Subcutaneous abdominal adipose tissue (tissue), 5 donors: Measurements from ENCODE around the gene SPIRE1.
"Not testable (repeated sequence)": the region's sequence is repeated elsewhere in the genome, so short reads cannot be mapped to it uniquely, and the experiment has no call there.

ENCODE experiments used
- H3K27ac ChIP-seq: one replicate; pipeline ENCODE4 v1.7.0; 2013; ENCODE audit warnings: low read depth, mild to moderate bottlenecking, inconsistent platforms, low read length, moderate library complexity
- H3K27me3 ChIP-seq, 5 donors: one replicate each; pipeline ENCODE4 v1.7.0; 2013; ENCODE audit warnings: low read length in 5 of 5, inconsistent platforms in 1 of 5; ENCODE audit not compliant: control insufficient read depth in 5 of 5, insufficient read depth in 4 of 5
- H3K36me3 ChIP-seq, 5 donors: one replicate each; pipeline ENCODE4 v1.7.0; 2013; ENCODE audit warnings: low read length in 5 of 5; ENCODE audit not compliant: control insufficient read depth in 5 of 5, insufficient read depth in 5 of 5
- H3K4me1 ChIP-seq, 5 donors: one replicate each; pipeline ENCODE4 v1.7.0; 2013; ENCODE audit warnings: low read length in 5 of 5, mild to moderate bottlenecking in 3 of 5, moderate library complexity in 1 of 5; ENCODE audit not compliant: control insufficient read depth in 5 of 5, insufficient read depth in 5 of 5
- H3K4me3 ChIP-seq, 5 donors: one replicate each; pipeline ENCODE4 v1.7.0; 2013; ENCODE audit warnings: low read length in 5 of 5, low read depth in 1 of 5
- H3K9ac ChIP-seq, 5 donors: one replicate each; pipeline ENCODE4 v1.7.0; 2013; ENCODE audit warnings: low read length in 5 of 5, mild to moderate bottlenecking in 4 of 5, moderate library complexity in 3 of 5
- H3K9me3 ChIP-seq, 5 donors: one replicate each; pipeline ENCODE4 v1.7.0; 2013; ENCODE audit warnings: low read length in 5 of 5; ENCODE audit not compliant: control insufficient read depth in 5 of 5
- donor health status: healthy.
- donor health status: healthy.
- donor health status: healthy.
- donor health status: healthy.
- donor health status: healthy.

SPIRE1 gene

GRCh38 chr18:12631831-12632477, 26.0 kb downstream of the SPIRE1 start:
- no peaks in the 10 kb centered on the region for H3K4me1 ChIP-seq
- no peak overlapping the region for H3K4me3 ChIP-seq
- H3K27ac ChIP-seq: no peak overlapping the region
- peaks cover 0 to 3% (median 0%) of the 10 kb centered on the region in 5 donors for H3K36me3 ChIP-seq
- no peaks in the 10 kb centered on the region for H3K9me3 ChIP-seq
- H3K9ac ChIP-seq: no peak overlapping the region
- H3K27me3 ChIP-seq: no peaks in the 10 kb centered on the region

GRCh38 chr18:12630136-12630535, 27.8 kb downstream of the SPIRE1 start:
- H3K4me3 ChIP-seq: no peak overlapping the region

GRCh38 chr18:12628706-12629702, 28.9 kb downstream of the SPIRE1 start:
- no peaks in the 10 kb centered on the region for H3K9me3 ChIP-seq
- no peak overlapping the region for H3K27ac ChIP-seq
- peaks cover 0 to 3% (median 2%) of the 10 kb centered on the region in 5 donors for H3K4me1 ChIP-seq
- no peak overlapping the region for H3K4me3 ChIP-seq
- H3K36me3 ChIP-seq: peaks cover 0 to 3% (median 0%) of the 10 kb centered on the region in 5 donors
- H3K9ac ChIP-seq: no peak overlapping the region
- no peaks in the 10 kb centered on the region for H3K27me3 ChIP-seq

More at GRCh38 chr18:12630136-12630535, 27.8 kb downstream of the SPIRE1 start:
- no peak overlapping the region for H3K27ac ChIP-seq
- H3K4me1 ChIP-seq: peaks cover 0 to 1% (median under 1%) of the 10 kb centered on the region in 5 donors
- H3K27me3 ChIP-seq: no peaks in the 10 kb centered on the region
- H3K9me3 ChIP-seq: no peaks in the 10 kb centered on the region
- H3K36me3 ChIP-seq: peaks cover 0 to 3% (median 0%) of the 10 kb centered on the region in 5 donors
- H3K9ac ChIP-seq: no peak overlapping the region

- H3K9me3 ChIP-seq, H3K27ac ChIP-seq, H3K27me3 ChIP-seq, H3K4me3 ChIP-seq, H3K36me3 ChIP-seq, H3K4me1 ChIP-seq, H3K9ac ChIP-seq: not testable (repeated sequence)
These were observed 30.7 kb downstream of the SPIRE1 start for GRCh38 chr18:12627199-12627598.

- H3K9me3 ChIP-seq: no peaks in the 10 kb centered on the region
- no peak overlapping the region for H3K9ac ChIP-seq
- H3K36me3 ChIP-seq: no peaks in the 10 kb centered on the region
- H3K4me1 ChIP-seq: peaks cover 0 to 3% (median 2%) of the 10 kb centered on the region in 5 donors
- no peak overlapping the region for H3K4me3 ChIP-seq
- no peak overlapping the region for H3K27ac ChIP-seq
- no peaks in the 10 kb centered on the region for H3K27me3 ChIP-seq
These were observed 32.7 kb downstream of the SPIRE1 start for GRCh38 chr18:12625241-12625640.

GRCh38 chr18:12621742-12622306, 36.1 kb downstream of the SPIRE1 start:
- no peak overlapping the region for H3K27ac ChIP-seq
- no peaks in the 10 kb centered on the region for H3K36me3 ChIP-seq
- no peak overlapping the region for H3K9ac ChIP-seq
- H3K27me3 ChIP-seq: no peaks in the 10 kb centered on the region
- H3K4me3 ChIP-seq: no peak overlapping the region
- peaks cover 0 to 3% (median 2%) of the 10 kb centered on the region in 5 donors for H3K4me1 ChIP-seq
- no peaks in the 10 kb centered on the region for H3K9me3 ChIP-seq

GRCh38 chr18:12615748-12616147, 42.2 kb downstream of the SPIRE1 start:
- H3K4me1 ChIP-seq: no peaks in the 10 kb centered on the region
- H3K27me3 ChIP-seq: no peaks in the 10 kb centered on the region
- H3K27ac ChIP-seq: no peak overlapping the region
- H3K36me3 ChIP-seq: no peaks in the 10 kb centered on the region
- no peaks in the 10 kb centered on the region for H3K9me3 ChIP-seq
- H3K9ac ChIP-seq: no peak overlapping the region
- H3K4me3 ChIP-seq: no peak overlapping the region

GRCh38 chr18:12608301-12608700, 49.6 kb downstream of the SPIRE1 start:
- Histone ChIP-seq H3K9me3 (no peaks in the 10 kb centered on the region), H3K4me3 (no peak overlapping the region), H3K27ac (no peak overlapping the region), H3K36me3 (no peaks in the 10 kb centered on the region), H3K9ac (no peak overlapping the region), H3K4me1 (peaks cover 0 to 9% (median 4%) of the 10 kb centered on the region in 5 donors), H3K27me3 (no peaks in the 10 kb centered on the region)

- Histone ChIP-seq H3K4me3 (no peak overlapping the region), H3K27me3 (no peaks in the 10 kb centered on the region), H3K36me3 (no peaks in the 10 kb centered on the region), H3K9me3 (no peaks in the 10 kb centered on the region), H3K27ac (peak overlapping the region; percentile 45), H3K9ac (peak overlapping the region in 1 of 5 donors; percentile 41), H3K4me1 (peaks cover 0 to 14% (median 4%) of the 10 kb centered on the region in 5 donors)
These were observed 51.2 kb downstream of the SPIRE1 start for GRCh38 chr18:12606592-12607315.
